H9 (cell line): Measurements from ENCODE around the gene ARID2. TPM values are rescaled to one million over a fixed set of nuclear protein-coding genes. Genes with fewer than 3 reads are reported as not detected.
A peak's percentile ranks its signal among the peaks of the same experiment; 100 is the strongest.

Experiments
- DNase-seq: peaks from one replicate; pipeline ENCODE4 v3.0.0-alpha.2; 2017
- H2AFZ ChIP-seq: one replicate; pipeline ENCODE4 v1.6.1; 2013; ENCODE audit warnings: mild to moderate bottlenecking, low read length, control low read depth, moderate library complexity
- H2AK5ac ChIP-seq: 2 replicates; pipeline ENCODE4 v1.6.1; 2013; ENCODE audit warnings: low read length, control low read depth, mixed read lengths; ENCODE audit not compliant: insufficient read length
- H2BK120ac ChIP-seq: one replicate; pipeline ENCODE4 v1.6.1; 2013; ENCODE audit warnings: low read depth, mild to moderate bottlenecking, low read length, control low read depth, inconsistent platforms; ENCODE audit not compliant: poor library complexity, severe bottlenecking
- H2BK12ac ChIP-seq: 2 replicates; pipeline ENCODE4 v1.6.1; 2013; ENCODE audit warnings: low read length, control low read depth, mixed read lengths, low read depth; ENCODE audit not compliant: insufficient read length
- H2BK15ac ChIP-seq: 2 replicates; pipeline ENCODE4 v1.6.1; 2013; ENCODE audit warnings: low read depth, low read length, control low read depth
- H2BK20ac ChIP-seq: one replicate; pipeline ENCODE4 v1.6.1; 2013; ENCODE audit warnings: low read depth, mild to moderate bottlenecking, low read length, control low read depth, inconsistent platforms; ENCODE audit not compliant: poor library complexity, severe bottlenecking
- H2BK5ac ChIP-seq: 2 replicates; pipeline ENCODE4 v1.6.1; 2013; ENCODE audit warnings: low read length, control low read depth, mixed read lengths; ENCODE audit not compliant: insufficient read length
- H3K14ac ChIP-seq: 2 replicates; pipeline ENCODE4 v1.6.1; 2013; ENCODE audit warnings: low read length, control low read depth; ENCODE audit not compliant: insufficient read depth
- H3K18ac ChIP-seq: 2 replicates; pipeline ENCODE4 v1.6.1; 2013; ENCODE audit warnings: low read depth, mild to moderate bottlenecking, mixed read lengths, low read length, control low read depth; ENCODE audit not compliant: insufficient read length
- H3K23ac ChIP-seq: 2 replicates; pipeline ENCODE4 v1.6.1; 2013; ENCODE audit warnings: low read length, control low read depth, mixed read lengths, low read depth; ENCODE audit not compliant: insufficient read length
- H3K23me2 ChIP-seq: 2 replicates; pipeline ENCODE4 v1.6.1; 2013; ENCODE audit warnings: low read depth, mild to moderate bottlenecking, mixed read lengths, low read length, control low read depth; ENCODE audit not compliant: insufficient read length, poor library complexity, severe bottlenecking
- H3K27ac ChIP-seq: 2 replicates; pipeline ENCODE4 v1.5.1; 2013; ENCODE audit warnings: low read length, control low read depth, mixed read lengths, low read depth; ENCODE audit not compliant: insufficient read length
- H3K27me3 ChIP-seq: 2 replicates; pipeline ENCODE4 v1.6.1; 2013; ENCODE audit warnings: low read length, control low read depth, inconsistent platforms; ENCODE audit not compliant: insufficient read depth
- H3K4ac ChIP-seq: 2 replicates; pipeline ENCODE4 v1.6.1; 2013; ENCODE audit warnings: low read depth, mild to moderate bottlenecking, control low read depth, inconsistent platforms, low read length, moderate library complexity
- H3K4me1 ChIP-seq: 2 replicates; pipeline ENCODE4 v1.6.1; 2013; ENCODE audit warnings: low read length, control low read depth, inconsistent platforms; ENCODE audit not compliant: insufficient read depth
- H3K4me2 ChIP-seq: 2 replicates; pipeline ENCODE4 v1.6.1; 2013; ENCODE audit warnings: low read length, control low read depth, mixed read lengths; ENCODE audit not compliant: insufficient read length, insufficient read depth
- H3K56ac ChIP-seq: 2 replicates; pipeline ENCODE4 v1.6.1; 2013; ENCODE audit warnings: low read depth, mild to moderate bottlenecking, mixed read lengths, low read length, control low read depth; ENCODE audit not compliant: insufficient read length
- H3K79me1 ChIP-seq: 2 replicates; pipeline ENCODE4 v1.6.1; 2013; ENCODE audit warnings: low read depth, mild to moderate bottlenecking, moderate library complexity, low read length, control low read depth, inconsistent platforms; ENCODE audit not compliant: insufficient read depth, poor library complexity, severe bottlenecking
- H3K79me2 ChIP-seq: 2 replicates; pipeline ENCODE4 v1.6.1; 2013; ENCODE audit warnings: low read length, control low read depth, inconsistent platforms; ENCODE audit not compliant: insufficient read depth
- H3K9ac ChIP-seq: 2 replicates; pipeline ENCODE4 v1.6.1; 2013; ENCODE audit warnings: low read length, control low read depth, mixed read lengths; ENCODE audit not compliant: insufficient read length; ENCODE audit errors: extremely low read depth
- H3K9me3 ChIP-seq: one replicate; pipeline ENCODE4 v1.6.1; 2013; ENCODE audit warnings: low read depth, low read length, inconsistent platforms; ENCODE audit not compliant: control insufficient read depth
- H3T11ph ChIP-seq: one replicate; pipeline ENCODE4 v1.6.1; 2013; ENCODE audit warnings: mild to moderate bottlenecking, low read length, control low read depth, inconsistent platforms
- H4K20me1 ChIP-seq: one replicate; pipeline ENCODE4 v1.6.1; 2013; ENCODE audit not compliant: control insufficient read depth, insufficient read length, insufficient read depth
- H4K5ac ChIP-seq: 2 replicates; pipeline ENCODE4 v1.6.1; 2013; ENCODE audit warnings: low read depth, mild to moderate bottlenecking, mixed read lengths, low read length, control low read depth; ENCODE audit not compliant: insufficient read length
- H4K8ac ChIP-seq: replicated peaks from 2 replicates; pipeline ENCODE4 v1.6.1; 2013; ENCODE audit warnings: low read length, control low read depth, mixed read lengths, low read depth; ENCODE audit not compliant: insufficient read length
- H4K91ac ChIP-seq: 2 replicates; pipeline ENCODE4 v1.6.1; 2013; ENCODE audit warnings: low read depth, mild to moderate bottlenecking, moderate library complexity, mixed read lengths, low read length, control low read depth; ENCODE audit not compliant: insufficient read length
- H3K27ac Mint-ChIP-seq, 3 experiments: 2 replicates in 2 of 3; 3 replicates in 1 of 3; pipeline ENCODE4 v1.8.0; 2020 to 2021; ENCODE audit warnings: mixed read lengths in 3 of 3, mild to moderate bottlenecking in 1 of 3, moderate library complexity in 1 of 3
- H3K27me3 Mint-ChIP-seq: 2 replicates; pipeline ENCODE4 v1.8.0; 2021; ENCODE audit warnings: low read depth, mild to moderate bottlenecking, moderate library complexity, mixed read lengths
- H3K36me3 Mint-ChIP-seq, 3 experiments: 2 replicates in 2 of 3; 3 replicates in 1 of 3; pipeline ENCODE4 v1.8.0; 2020 to 2021; ENCODE audit warnings: low read depth in 3 of 3, mixed read lengths in 3 of 3; ENCODE audit not compliant: insufficient read depth in 1 of 3
- H3K4me1 Mint-ChIP-seq, 2 experiments: 2 replicates each; pipeline ENCODE4 v1.8.0; 2020; ENCODE audit warnings: mixed read lengths in 2 of 2
- H3K4me3 Mint-ChIP-seq, 2 experiments: 2 replicates in 1 of 2; 3 replicates in 1 of 2; pipeline ENCODE4 v1.8.0; 2020 to 2021; ENCODE audit warnings: mild to moderate bottlenecking in 2 of 2, mixed read lengths in 2 of 2, moderate library complexity in 1 of 2
- H3K9me3 Mint-ChIP-seq, 2 experiments: 2 replicates in 1 of 2; 3 replicates in 1 of 2; pipeline ENCODE4 v1.8.0; 2020; ENCODE audit warnings: mild to moderate bottlenecking in 2 of 2, mixed read lengths in 2 of 2, moderate library complexity in 1 of 2
- WGBS: extraction: QIAGEN DNeasy Blood & Tissue Kit; methylation state at CpG from one replicate; pipeline ENCODE4 v1.1.7; 2013; ENCODE audit warnings: missing lambda C conversion rate, low lambda C conversion rate, mixed read lengths; ENCODE audit not compliant: insufficient read length; ENCODE audit errors: extremely low coverage; 5-methylcytosine and 5-hydroxymethylcytosine counted together
- total RNA-seq: library from RNA; stranded (reverse); gene quantifications from 2 replicates; pipeline ENCODE4 v1.2.1, GENCODE V29; 2021
- TF ChIP-seq, protein P1 (sequence below): fragments of 200-600 bp; sonication (generic); conservative IDR thresholded peaks from 3 replicates; pipeline ENCODE4 v1.8.0; 2021; ENCODE audit warnings: antibody characterized with exemption, mild to moderate bottlenecking

ARID2 gene
- total RNA-seq, 1 experiment from 2014 or later = 63.8 TPM

DNA sequence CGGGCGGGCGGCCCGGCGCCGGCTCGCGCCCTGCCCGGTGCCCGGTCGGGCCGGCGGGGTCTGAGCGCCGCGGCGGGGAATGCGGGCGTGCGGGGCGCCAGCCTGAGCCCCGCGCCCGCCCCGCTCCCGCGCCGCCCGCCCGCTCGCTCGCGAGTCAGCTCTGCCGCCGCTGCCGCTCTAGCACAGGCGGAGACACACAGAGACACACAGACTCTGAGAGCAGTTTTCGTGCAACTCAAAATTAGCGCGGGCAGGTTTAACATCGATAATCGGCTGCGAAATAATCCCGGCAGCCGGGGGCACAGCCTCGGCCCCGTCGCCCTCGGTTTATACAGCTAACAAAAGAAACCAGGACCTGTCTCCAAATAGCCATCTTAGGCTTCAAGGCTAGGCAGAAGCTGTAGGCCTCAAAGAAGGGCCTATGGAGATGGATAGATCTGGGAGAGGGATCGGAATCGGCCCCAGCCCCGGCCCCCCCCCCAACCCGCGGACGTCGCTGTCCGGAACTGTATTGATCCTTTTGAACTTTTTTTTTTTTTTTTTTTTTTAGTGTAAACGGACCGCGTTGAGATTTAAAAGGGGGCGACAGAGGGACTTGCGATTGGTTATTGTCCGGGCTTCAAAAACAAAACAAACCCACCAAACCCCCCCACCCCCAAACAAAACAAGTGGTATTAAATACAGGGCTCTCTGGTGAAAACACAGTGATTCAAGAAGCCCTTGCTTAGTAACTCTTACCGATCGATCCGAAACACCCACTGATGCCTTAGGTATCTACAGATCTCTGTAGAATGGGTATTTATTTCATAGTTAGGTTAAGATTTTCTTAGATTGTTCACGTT lies 1.1 kb downstream of the ARID2 start:
- Histone ChIP-seq H2AFZ (no peak overlapping the region), H2BK5ac (no peak overlapping the region), H3K14ac (peak overlapping the region; percentile 81), H3K4me2 (peak overlapping the region; percentile 57), H3K23ac (no peak overlapping the region), H2AK5ac (no peak overlapping the region), H4K8ac (no peak overlapping the region), H4K5ac (no peak overlapping the region), H2BK120ac (no peak overlapping the region), H3K27me3 (no peaks in the 10 kb centered on the region), H4K91ac (no peak overlapping the region), H3K27ac (peak overlapping the region; percentile 58), H2BK20ac (no peak overlapping the region), H3K79me1 (no peaks in the 10 kb centered on the region), H4K20me1 (no peaks in the 10 kb centered on the region), H3K4me1 (no peaks in the 10 kb centered on the region), H2BK15ac (no peak overlapping the region), H3K56ac (no peak overlapping the region), H2BK12ac (no peak overlapping the region), H3T11ph (no peak overlapping the region), H3K18ac (peak overlapping the region; percentile 56), H3K9me3 (no peaks in the 10 kb centered on the region), H3K9ac (peak overlapping the region; percentile 93), H3K23me2 (peaks cover 7% of the 10 kb centered on the region), H3K79me2 (peaks cover 4% of the 10 kb centered on the region; the same call in 1 of the 2 replicates), H3K4ac (no peak overlapping the region)
- peak overlapping the region; percentile 35 to 98 (median 98) for H3K27ac Mint-ChIP-seq
- H3K9me3 Mint-ChIP-seq = peaks cover 0 to 5% of the 10 kb centered on the region in 2 experiments; a peak in 3 of 5 replicates
- H3K27me3 Mint-ChIP-seq = no peaks in the 10 kb centered on the region
- TF ChIP-seq, protein P1, sequence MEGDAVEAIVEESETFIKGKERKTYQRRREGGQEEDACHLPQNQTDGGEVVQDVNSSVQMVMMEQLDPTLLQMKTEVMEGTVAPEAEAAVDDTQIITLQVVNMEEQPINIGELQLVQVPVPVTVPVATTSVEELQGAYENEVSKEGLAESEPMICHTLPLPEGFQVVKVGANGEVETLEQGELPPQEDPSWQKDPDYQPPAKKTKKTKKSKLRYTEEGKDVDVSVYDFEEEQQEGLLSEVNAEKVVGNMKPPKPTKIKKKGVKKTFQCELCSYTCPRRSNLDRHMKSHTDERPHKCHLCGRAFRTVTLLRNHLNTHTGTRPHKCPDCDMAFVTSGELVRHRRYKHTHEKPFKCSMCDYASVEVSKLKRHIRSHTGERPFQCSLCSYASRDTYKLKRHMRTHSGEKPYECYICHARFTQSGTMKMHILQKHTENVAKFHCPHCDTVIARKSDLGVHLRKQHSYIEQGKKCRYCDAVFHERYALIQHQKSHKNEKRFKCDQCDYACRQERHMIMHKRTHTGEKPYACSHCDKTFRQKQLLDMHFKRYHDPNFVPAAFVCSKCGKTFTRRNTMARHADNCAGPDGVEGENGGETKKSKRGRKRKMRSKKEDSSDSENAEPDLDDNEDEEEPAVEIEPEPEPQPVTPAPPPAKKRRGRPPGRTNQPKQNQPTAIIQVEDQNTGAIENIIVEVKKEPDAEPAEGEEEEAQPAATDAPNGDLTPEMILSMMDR = no peak
- peaks cover 20 to 33% (median 31%) of the 10 kb centered on the region in 3 experiments for H3K36me3 Mint-ChIP-seq
- no CpG with 5 or more reads among the region's 67 CpGs for WGBS
- peak overlapping the region; percentile 90 to 99 for H3K4me3 Mint-ChIP-seq
- DNase-seq = peak; percentile 62
- H3K4me1 Mint-ChIP-seq = peaks cover 15 to 23% of the 10 kb centered on the region in 2 experiments
